ENCODE results near the gene OR6B2.

Gene OR6B2

DNA sequence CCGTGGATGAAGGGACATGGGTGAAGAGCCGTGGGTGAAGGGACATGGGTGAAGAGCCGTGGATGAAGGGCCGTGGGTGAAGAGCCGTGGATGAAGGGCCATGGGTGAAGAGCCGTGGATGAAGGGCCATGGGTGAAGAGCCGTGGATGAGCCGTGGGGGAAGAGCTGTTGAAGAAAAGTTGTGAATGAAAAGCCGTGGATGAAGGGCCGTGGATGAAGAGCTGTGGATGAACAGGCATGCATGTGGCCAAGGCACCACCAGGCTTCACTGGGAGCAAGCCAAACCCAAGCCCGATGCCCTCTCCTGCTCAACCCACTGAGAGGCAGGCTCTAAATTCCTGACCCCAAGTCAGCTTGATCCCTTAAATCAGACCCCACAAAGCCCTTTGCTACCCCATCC, 12.5 kb upstream of the OR6B2 start:
- H3K4me3 ChIP-seq (ENCODE audit: low read depth, low read length), result no peak overlapping the region
- no peaks in the 10 kb centered on the region for H3K79me1 ChIP-seq (ENCODE audit: low read length)
- WGBS (ENCODE audit: extremely low coverage, insufficient coverage, insufficient read length), result no CpG with 5 or more reads among the region's 11 CpGs

DNA sequence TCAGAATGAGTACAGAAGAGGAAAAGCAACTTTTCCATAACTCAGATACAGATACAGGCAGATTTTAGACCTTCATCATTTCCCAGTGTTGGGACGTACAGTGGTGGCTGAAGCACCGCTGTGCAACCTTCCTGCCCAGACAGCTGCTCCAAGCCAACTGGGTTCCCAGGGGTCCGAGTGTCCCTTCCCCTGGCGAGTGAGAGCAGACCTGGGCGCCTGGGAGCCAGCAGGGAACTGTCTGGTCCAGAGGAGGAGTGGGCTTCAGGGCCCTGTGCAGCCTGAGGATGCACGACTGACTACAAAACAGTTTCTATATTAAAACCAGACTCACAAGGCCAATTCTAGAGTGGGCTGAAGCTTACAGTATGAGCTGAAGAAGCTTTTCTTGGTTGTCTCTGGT, 11.1 kb upstream of the OR6B2 start:
- no peak overlapping the region for H3K4me2 ChIP-seq (ENCODE audit: low read length)
- no peak overlapping the region for H2AK5ac ChIP-seq (ENCODE audit: low read length)
- H3K27ac ChIP-seq (ENCODE audit: low read depth, low read length), result no peak overlapping the region
- H4K12ac ChIP-seq (ENCODE audit: low read depth, low read length), result no peak overlapping the region
- no peak overlapping the region for H3K23ac ChIP-seq (ENCODE audit: low read length)
- H3K9me3 ChIP-seq (ENCODE audit: insufficient read depth, low read depth, low read length), result peaks cover 15% of the 10 kb centered on the region
- H3K14ac ChIP-seq (ENCODE audit: low read length), result no peak overlapping the region
- no peaks in the 10 kb centered on the region for H3K27me3 ChIP-seq (ENCODE audit: insufficient read depth, low read length)
- no peak overlapping the region for H3K4ac ChIP-seq (ENCODE audit: low read depth, low read length)
- H2BK120ac ChIP-seq (ENCODE audit: insufficient read depth, low read length, poor library complexity), result no peak overlapping the region
- no peak overlapping the region for H2BK5ac ChIP-seq (ENCODE audit: low read depth, low read length, poor library complexity)
- H3K79me2 ChIP-seq (ENCODE audit: control insufficient read depth, insufficient read depth, low read length, poor library complexity), result no peaks in the 10 kb centered on the region
- H3K9ac ChIP-seq (ENCODE audit: low read length), result peak overlapping the region; percentile 4
- no peak for DNase-seq
- H3K36me3 ChIP-seq (ENCODE audit: control insufficient read depth in 1 of 2, insufficient read depth in 2 of 2, low read length in 2 of 2), result no peaks in the 10 kb centered on the region
- no peak overlapping the region for H2AFZ ChIP-seq (ENCODE audit: insufficient read depth, low read length, poor library complexity)
- H3K4me1 ChIP-seq (ENCODE audit: control insufficient read depth in 1 of 2, insufficient read depth in 2 of 2, low read length in 2 of 2), result no peaks in the 10 kb centered on the region
- no CpG with 5 or more reads among the region's 6 CpGs for WGBS (ENCODE audit: extremely low coverage, insufficient coverage, insufficient read length)
- H3K79me1 ChIP-seq (ENCODE audit: low read length), result no peaks in the 10 kb centered on the region
- no peak overlapping the region for H4K8ac ChIP-seq (ENCODE audit: low read depth, low read length)
- no peak overlapping the region for H3K18ac ChIP-seq (ENCODE audit: low read length)
- no peak overlapping the region for H2BK12ac ChIP-seq (ENCODE audit: low read length)
- no peak overlapping the region for H4K91ac ChIP-seq (ENCODE audit: low read depth, low read length)
- H3K4me3 ChIP-seq (ENCODE audit: low read depth, low read length), result no peak overlapping the region

More for the DNA sequence above, 12.5 kb upstream of the OR6B2 start:
- no peak overlapping the region for H4K91ac ChIP-seq (ENCODE audit: low read depth, low read length)
- H2BK120ac ChIP-seq (ENCODE audit: insufficient read depth, low read length, poor library complexity), result no peak overlapping the region
- H3K27me3 ChIP-seq (ENCODE audit: insufficient read depth, low read length), result no peaks in the 10 kb centered on the region
- no peaks in the 10 kb centered on the region for H3K4me1 ChIP-seq (ENCODE audit: control insufficient read depth in 1 of 2, insufficient read depth in 2 of 2, low read length in 2 of 2)
- no peak overlapping the region for H3K23ac ChIP-seq (ENCODE audit: low read length)
- no peaks in the 10 kb centered on the region for H3K36me3 ChIP-seq (ENCODE audit: control insufficient read depth in 1 of 2, insufficient read depth in 2 of 2, low read length in 2 of 2)
- no peak overlapping the region for H2AK5ac ChIP-seq (ENCODE audit: low read length)
- H3K14ac ChIP-seq (ENCODE audit: low read length), result no peak overlapping the region
- no peak overlapping the region for H3K18ac ChIP-seq (ENCODE audit: low read length)
- H3K4me2 ChIP-seq (ENCODE audit: low read length), result no peak overlapping the region
- H2BK5ac ChIP-seq (ENCODE audit: low read depth, low read length, poor library complexity), result no peak overlapping the region
- H2BK12ac ChIP-seq (ENCODE audit: low read length), result no peak overlapping the region
- no peak overlapping the region for H4K8ac ChIP-seq (ENCODE audit: low read depth, low read length)
- no peak overlapping the region for H3K27ac ChIP-seq (ENCODE audit: low read depth, low read length)
- H4K12ac ChIP-seq (ENCODE audit: low read depth, low read length), result no peak overlapping the region
- H3K79me2 ChIP-seq (ENCODE audit: control insufficient read depth, insufficient read depth, low read length, poor library complexity), result no peaks in the 10 kb centered on the region
- no peak for DNase-seq
- H3K4ac ChIP-seq (ENCODE audit: low read depth, low read length), result no peak overlapping the region
- no peak overlapping the region for H2AFZ ChIP-seq (ENCODE audit: insufficient read depth, low read length, poor library complexity)
- H3K9me3 ChIP-seq (ENCODE audit: insufficient read depth, low read depth, low read length), result peaks cover 15% of the 10 kb centered on the region
- H3K9ac ChIP-seq (ENCODE audit: low read length), result no peak overlapping the region

DNA sequence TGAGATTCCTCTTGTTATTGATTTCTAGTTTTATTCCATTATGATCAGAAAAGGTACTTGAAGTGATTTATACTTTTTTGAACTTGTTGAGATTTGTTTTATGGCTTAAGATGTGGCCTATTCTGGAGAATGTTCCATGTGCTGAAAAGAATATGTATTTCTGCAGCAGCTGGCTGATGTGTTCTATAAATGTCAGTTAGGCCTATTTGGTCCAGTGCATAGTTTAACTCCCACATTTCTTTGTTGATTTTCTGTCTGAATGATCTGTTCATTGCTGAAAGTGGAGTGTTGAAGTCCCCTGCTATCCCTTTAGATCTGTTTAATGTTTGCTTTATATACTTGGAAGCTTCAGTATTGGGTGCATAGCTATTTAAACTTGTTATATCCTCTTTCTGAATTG, 7.1 kb upstream of the OR6B2 start:
- H2BK5ac ChIP-seq (ENCODE audit: low read depth, low read length, poor library complexity), result no peak overlapping the region
- no peak overlapping the region for H3K23ac ChIP-seq (ENCODE audit: low read length)
- no peak overlapping the region for H2BK12ac ChIP-seq (ENCODE audit: low read length)
- H3K18ac ChIP-seq (ENCODE audit: low read length), result no peak overlapping the region
- no peak overlapping the region for H3K4ac ChIP-seq (ENCODE audit: low read depth, low read length)
- H3K27ac ChIP-seq (ENCODE audit: low read depth, low read length), result no peak overlapping the region
- H3K4me2 ChIP-seq (ENCODE audit: low read length), result no peak overlapping the region
- H3K79me2 ChIP-seq (ENCODE audit: control insufficient read depth, insufficient read depth, low read length, poor library complexity), result no peaks in the 10 kb centered on the region
- H3K36me3 ChIP-seq (ENCODE audit: control insufficient read depth in 1 of 2, insufficient read depth in 2 of 2, low read length in 2 of 2), result no peaks in the 10 kb centered on the region
- no peak overlapping the region for H3K14ac ChIP-seq (ENCODE audit: low read length)
- no peak overlapping the region for H2AFZ ChIP-seq (ENCODE audit: insufficient read depth, low read length, poor library complexity)
- peaks cover 5% of the 10 kb centered on the region for H3K9me3 ChIP-seq (ENCODE audit: insufficient read depth, low read depth, low read length)
- DNase-seq, result no peak
- no peak overlapping the region for H2BK120ac ChIP-seq (ENCODE audit: insufficient read depth, low read length, poor library complexity)
- no peaks in the 10 kb centered on the region for H3K27me3 ChIP-seq (ENCODE audit: insufficient read depth, low read length)
- no peak overlapping the region for H2AK5ac ChIP-seq (ENCODE audit: low read length)
- no peak overlapping the region for H4K91ac ChIP-seq (ENCODE audit: low read depth, low read length)
- H3K9ac ChIP-seq (ENCODE audit: low read length), result no peak overlapping the region
- no peak overlapping the region for H4K8ac ChIP-seq (ENCODE audit: low read depth, low read length)
- no peaks in the 10 kb centered on the region for H3K4me1 ChIP-seq (ENCODE audit: control insufficient read depth in 1 of 2, insufficient read depth in 2 of 2, low read length in 2 of 2)
- H3K4me3 ChIP-seq (ENCODE audit: low read depth, low read length), result no peak overlapping the region
- H3K79me1 ChIP-seq (ENCODE audit: low read length), result no peaks in the 10 kb centered on the region
- H4K12ac ChIP-seq (ENCODE audit: low read depth, low read length), result no peak overlapping the region

DNA sequence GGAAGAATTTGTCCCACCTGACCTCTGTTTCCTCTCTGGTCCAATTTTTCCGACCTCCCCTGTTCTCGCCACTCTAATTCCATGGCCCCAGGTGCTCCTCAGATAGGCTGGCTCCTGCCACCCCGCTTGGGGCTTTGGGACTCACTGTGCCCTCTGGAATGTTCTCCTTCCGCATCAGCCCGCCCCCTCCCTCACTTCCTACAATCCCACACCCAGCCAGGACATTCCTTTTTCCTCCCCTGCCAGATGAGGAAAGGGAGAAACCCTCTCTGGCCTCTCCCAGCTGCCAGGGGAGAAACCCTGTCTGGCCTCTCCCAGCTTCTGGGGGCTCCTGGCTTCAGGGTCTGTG, 3.1 kb upstream of the OR6B2 start:
- no peak overlapping the region for H3K23ac ChIP-seq (ENCODE audit: low read length)
- no peak overlapping the region for H2AK5ac ChIP-seq (ENCODE audit: low read length)
- H4K8ac ChIP-seq (ENCODE audit: low read depth, low read length), result no peak overlapping the region
- no peaks in the 10 kb centered on the region for H3K79me2 ChIP-seq (ENCODE audit: control insufficient read depth, insufficient read depth, low read length, poor library complexity)
- no peak overlapping the region for H3K9ac ChIP-seq (ENCODE audit: low read length)
- H4K12ac ChIP-seq (ENCODE audit: low read depth, low read length), result peak overlapping the region; percentile 54
- no peak overlapping the region for H2BK5ac ChIP-seq (ENCODE audit: low read depth, low read length, poor library complexity)
- no peak overlapping the region for H3K4me2 ChIP-seq (ENCODE audit: low read length)
- no peaks in the 10 kb centered on the region for H3K9me3 ChIP-seq (ENCODE audit: insufficient read depth, low read depth, low read length)
- WGBS (ENCODE audit: extremely low coverage, insufficient coverage, insufficient read length), result no CpG with 5 or more reads among the region's 5 CpGs
- H3K36me3 ChIP-seq (ENCODE audit: control insufficient read depth in 1 of 2, insufficient read depth in 2 of 2, low read length in 2 of 2), result no peaks in the 10 kb centered on the region
- H3K27me3 ChIP-seq (ENCODE audit: insufficient read depth, low read length), result no peaks in the 10 kb centered on the region
- H3K14ac ChIP-seq (ENCODE audit: low read length), result no peak overlapping the region
- DNase-seq, result no peak
- no peak overlapping the region for H2BK120ac ChIP-seq (ENCODE audit: insufficient read depth, low read length, poor library complexity)
- H2BK12ac ChIP-seq (ENCODE audit: low read length), result no peak overlapping the region
- H3K4ac ChIP-seq (ENCODE audit: low read depth, low read length), result no peak overlapping the region
- H2AFZ ChIP-seq (ENCODE audit: insufficient read depth, low read length, poor library complexity), result no peak overlapping the region
- H3K18ac ChIP-seq (ENCODE audit: low read length), result no peak overlapping the region
- no peak overlapping the region for H3K4me3 ChIP-seq (ENCODE audit: low read depth, low read length)
- H4K91ac ChIP-seq (ENCODE audit: low read depth, low read length), result no peak overlapping the region
- no peaks in the 10 kb centered on the region for H3K79me1 ChIP-seq (ENCODE audit: low read length)
- no peak overlapping the region for H3K27ac ChIP-seq (ENCODE audit: low read depth, low read length)
- no peaks in the 10 kb centered on the region for H3K4me1 ChIP-seq (ENCODE audit: control insufficient read depth in 1 of 2, insufficient read depth in 2 of 2, low read length in 2 of 2)

Data from trophoblast cell (in vitro differentiated cells and primary cell).